Stimulated activated naive CD8-positive, alpha-beta T cell treated with anti-CD3 and anti-CD28 coated beads, Interleukin-15, amount 100 ng/mL, for 72 hours (primary cell): Measurements from ENCODE around the gene KCNIP2.

ENCODE experiments used
- ATAC-seq: fragments of 150-1000 bp; cut with Tn5 transposase; 2 replicates; pipeline ENCODE4 v1.10.0; 2021; ENCODE audit warnings: mild to moderate bottlenecking, moderate library complexity
- DNase-seq, 2 donors: peaks; one replicate each; pipeline ENCODE4 v3.0.0; 2021 to 2022
- H3K27ac Mint-ChIP-seq, 2 donors: one replicate each; pipeline ENCODE4 v1.8.0; 2022; ENCODE audit warnings: mild to moderate bottlenecking in 2 of 2, mixed read lengths in 2 of 2, moderate library complexity in 2 of 2
- H3K27me3 Mint-ChIP-seq: one replicate; pipeline ENCODE4 v1.8.0; 2022; ENCODE audit warnings: mixed read lengths
- H3K4me1 Mint-ChIP-seq: one replicate; pipeline ENCODE4 v1.8.0; 2022; ENCODE audit warnings: mild to moderate bottlenecking, mixed read lengths
- H3K4me3 Mint-ChIP-seq, 2 donors: one replicate each; pipeline ENCODE4 v1.8.0; 2022; ENCODE audit warnings: mild to moderate bottlenecking in 2 of 2, mixed read lengths in 2 of 2, moderate library complexity in 1 of 2
- H3K9me3 Mint-ChIP-seq, 2 donors: one replicate each; pipeline ENCODE4 v1.8.0; 2022; ENCODE audit warnings: mixed read lengths in 2 of 2

The KCNIP2 gene

DNA sequence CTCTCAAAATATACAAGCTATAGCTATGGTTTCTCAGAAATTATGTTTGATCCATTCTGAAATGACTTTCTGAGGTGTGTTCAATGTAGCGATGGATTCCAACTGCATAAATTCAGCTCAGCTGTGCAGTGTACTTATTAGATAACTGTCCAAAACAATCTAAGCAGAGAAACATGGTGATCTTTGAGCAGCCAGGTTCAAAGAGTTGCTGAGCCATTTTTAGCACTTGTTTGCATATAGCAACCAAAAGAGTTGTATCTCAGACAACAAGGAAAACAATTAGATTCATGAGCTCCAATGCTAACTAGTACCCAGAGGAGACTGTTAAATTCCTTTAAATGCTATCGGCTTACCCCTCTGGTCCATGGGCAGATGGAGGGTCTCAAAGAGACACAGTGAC, 15.9 kb upstream of the KCNIP2 start:
- H3K4me3 Mint-ChIP-seq = no peak overlapping the region
- peaks cover 0 to 14% of the 10 kb centered on the region in 2 donors for H3K9me3 Mint-ChIP-seq
- no peaks in the 10 kb centered on the region for H3K27me3 Mint-ChIP-seq
- no peak for DNase-seq
- no peaks in the 10 kb centered on the region for H3K4me1 Mint-ChIP-seq
- ATAC-seq = no peak
- H3K27ac Mint-ChIP-seq = no peak overlapping the region

DNA sequence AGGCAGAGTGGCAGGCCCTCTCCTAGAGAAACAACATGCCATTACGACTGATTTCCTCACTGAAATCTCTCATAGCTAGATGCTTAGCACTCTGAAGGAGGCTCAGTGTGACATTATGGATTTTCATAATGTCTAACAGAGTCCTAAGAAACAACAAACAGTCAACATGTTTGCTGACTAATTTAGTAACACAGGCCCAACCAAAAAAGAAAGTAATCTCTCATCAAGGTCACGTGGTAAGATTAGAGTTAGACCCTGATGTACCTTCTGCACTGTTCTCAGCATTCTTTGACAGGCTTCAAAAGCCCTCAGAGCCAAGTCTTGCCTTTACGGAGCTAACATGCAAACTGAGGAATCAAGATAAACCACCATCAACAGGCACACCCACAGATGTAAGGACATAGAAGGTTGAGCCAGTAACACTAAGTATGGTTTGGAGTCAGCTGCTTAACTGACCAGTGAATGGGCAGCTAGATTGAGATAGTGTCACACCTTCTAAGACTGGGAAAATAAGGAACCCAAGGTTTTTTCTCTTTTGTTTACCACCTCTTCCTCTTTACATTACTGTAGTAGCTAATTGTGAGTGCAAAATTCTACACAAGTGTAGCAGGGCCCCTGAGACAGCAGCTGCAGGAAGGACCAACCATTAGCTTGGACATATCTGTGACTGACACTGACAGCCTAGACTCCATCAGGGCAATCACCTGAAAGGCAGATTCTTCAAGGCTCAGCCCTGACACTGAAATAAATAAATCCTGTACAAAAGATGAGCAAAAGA, 15.3 kb upstream of the KCNIP2 start:
- Mint-ChIP-seq H3K9me3 (peaks cover 0 to 14% of the 10 kb centered on the region in 2 donors), H3K27me3 (no peaks in the 10 kb centered on the region), H3K4me1 (no peaks in the 10 kb centered on the region), H3K27ac (no peak overlapping the region), H3K4me3 (no peak overlapping the region)
- no peak for DNase-seq
- ATAC-seq = peak; percentile 45

DNA sequence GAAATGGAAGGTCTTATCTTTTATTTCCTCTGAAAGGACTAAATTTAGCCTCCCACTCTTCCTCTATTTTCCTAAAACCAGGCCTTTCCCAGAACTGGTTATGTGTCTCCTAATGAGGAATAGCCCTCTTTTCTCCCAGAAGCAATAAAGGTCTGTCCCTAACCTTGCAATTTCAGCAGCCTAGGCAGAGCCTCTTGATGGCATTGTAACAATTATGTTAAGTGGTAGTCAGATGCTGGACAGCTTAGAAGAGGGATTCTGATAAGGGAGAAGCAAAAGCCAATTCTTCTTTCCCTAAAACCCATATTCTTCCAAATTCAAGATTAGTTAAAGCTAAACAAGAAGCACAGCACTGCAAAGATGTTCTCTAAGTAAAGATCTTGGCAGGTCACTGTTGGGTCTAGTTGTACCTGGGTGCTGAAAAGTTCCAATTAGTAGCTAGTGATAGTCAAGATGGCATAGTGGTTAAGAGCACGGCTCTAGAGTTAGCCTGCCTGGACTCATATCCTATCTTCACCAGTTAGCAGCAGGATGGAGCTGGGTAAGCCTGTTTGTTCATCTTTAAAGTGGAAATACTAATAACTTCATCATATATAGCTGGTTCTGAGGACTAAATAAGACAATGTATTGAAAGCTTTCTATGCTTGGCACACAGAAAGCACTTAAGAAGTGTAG, 14.3 kb upstream of the KCNIP2 start:
- H3K4me3 Mint-ChIP-seq = no peak overlapping the region
- H3K27me3 Mint-ChIP-seq = no peaks in the 10 kb centered on the region
- no peak for ATAC-seq
- peaks cover 0 to 14% of the 10 kb centered on the region in 2 donors for H3K9me3 Mint-ChIP-seq
- H3K27ac Mint-ChIP-seq = no peak overlapping the region
- DNase-seq = no peak
- H3K4me1 Mint-ChIP-seq = no peaks in the 10 kb centered on the region

DNA sequence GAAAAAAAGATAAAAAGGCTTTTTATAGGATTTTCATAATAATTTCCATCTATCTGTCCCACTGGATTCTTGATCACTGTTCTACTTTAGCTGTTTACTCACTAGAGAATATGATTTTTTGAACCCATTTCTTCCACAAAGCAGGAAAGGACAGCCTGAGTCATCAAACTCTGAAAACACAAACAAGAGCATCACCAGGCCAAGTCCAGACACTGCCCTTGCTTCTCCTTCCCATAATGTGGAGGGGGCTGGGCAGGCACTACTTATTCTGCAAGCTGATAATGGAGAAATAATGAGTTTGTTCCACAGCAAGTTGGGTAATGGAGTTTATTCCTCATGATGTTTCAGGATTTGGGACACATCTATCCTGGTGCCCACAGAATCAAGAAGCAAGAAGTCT, 13.0 kb upstream of the KCNIP2 start:
- H3K4me1 Mint-ChIP-seq = no peaks in the 10 kb centered on the region
- H3K4me3 Mint-ChIP-seq = no peak overlapping the region
- no peaks in the 10 kb centered on the region for H3K27me3 Mint-ChIP-seq
- no peak for DNase-seq
- no peak overlapping the region for H3K27ac Mint-ChIP-seq
- H3K9me3 Mint-ChIP-seq = peaks cover 0 to 14% of the 10 kb centered on the region in 2 donors
- no peak for ATAC-seq

DNA sequence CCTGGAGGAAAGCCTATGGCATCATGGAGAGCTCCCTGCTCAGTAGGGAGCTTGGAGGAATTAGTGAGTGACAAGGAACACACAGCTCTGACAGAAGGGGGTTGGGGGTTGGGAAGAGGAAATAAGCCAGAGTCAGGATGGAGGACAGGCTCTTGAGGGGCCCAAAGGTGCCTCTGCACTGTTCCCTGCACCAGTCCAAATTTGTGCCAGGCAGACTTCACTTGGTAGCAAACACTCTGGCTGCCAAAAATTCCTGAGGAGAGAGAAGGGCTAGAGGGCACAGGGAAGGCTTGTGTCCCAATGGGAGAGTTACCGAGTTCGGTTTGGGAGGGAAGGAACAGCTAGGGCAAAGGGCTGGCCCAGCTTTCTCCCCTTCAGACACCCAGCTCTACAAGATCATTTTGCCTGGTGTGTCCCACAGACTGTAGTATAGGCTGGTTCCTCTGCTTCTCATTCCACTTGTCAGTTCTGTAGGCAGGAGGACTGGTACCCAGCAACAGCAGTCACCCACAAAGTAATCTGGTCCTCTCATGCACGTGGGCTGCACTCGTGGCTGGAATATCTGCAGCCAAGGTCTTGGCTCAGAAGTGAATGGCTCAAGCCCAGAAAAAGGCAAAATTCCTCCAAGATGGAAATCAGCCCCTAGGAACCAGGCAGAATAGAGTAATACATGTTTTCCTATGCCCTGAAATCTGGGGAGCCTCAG, 8.0 kb upstream of the KCNIP2 start:
- H3K4me1 Mint-ChIP-seq = no peaks in the 10 kb centered on the region

DNA sequence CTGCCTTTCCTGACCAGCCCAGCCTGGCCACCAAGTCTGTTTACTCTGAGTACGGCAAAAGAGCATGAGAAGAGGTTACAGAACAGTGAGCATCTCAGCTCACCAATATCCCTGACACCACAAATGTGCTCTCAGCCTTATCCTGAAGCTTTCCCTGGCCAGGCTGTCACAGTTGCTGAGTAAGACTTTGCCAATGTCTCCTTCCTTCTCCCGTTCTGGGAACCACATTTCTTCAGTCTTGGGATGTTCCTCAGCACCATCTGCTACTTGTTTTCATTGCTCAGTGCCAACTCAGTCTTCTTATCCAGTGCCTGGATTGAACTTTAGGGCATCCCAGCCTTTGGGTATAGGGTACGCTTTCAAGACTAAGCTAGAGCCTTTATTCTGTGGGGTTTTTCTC, 7.1 kb upstream of the KCNIP2 start:
- Mint-ChIP-seq H3K9me3 (no peaks in the 10 kb centered on the region), H3K4me3 (no peak overlapping the region), H3K27ac (no peak overlapping the region), H3K4me1 (no peaks in the 10 kb centered on the region), H3K27me3 (no peaks in the 10 kb centered on the region)
- DNase-seq = no peak
- ATAC-seq = no peak

More for the DNA sequence above, 8.0 kb upstream of the KCNIP2 start:
- Mint-ChIP-seq H3K4me3 (no peak overlapping the region), H3K9me3 (no peaks in the 10 kb centered on the region), H3K27me3 (no peaks in the 10 kb centered on the region), H3K27ac (peak overlapping the region in 1 of 2 donors; percentile 29)
- DNase-seq (no peak), ATAC-seq (no peak)

DNA sequence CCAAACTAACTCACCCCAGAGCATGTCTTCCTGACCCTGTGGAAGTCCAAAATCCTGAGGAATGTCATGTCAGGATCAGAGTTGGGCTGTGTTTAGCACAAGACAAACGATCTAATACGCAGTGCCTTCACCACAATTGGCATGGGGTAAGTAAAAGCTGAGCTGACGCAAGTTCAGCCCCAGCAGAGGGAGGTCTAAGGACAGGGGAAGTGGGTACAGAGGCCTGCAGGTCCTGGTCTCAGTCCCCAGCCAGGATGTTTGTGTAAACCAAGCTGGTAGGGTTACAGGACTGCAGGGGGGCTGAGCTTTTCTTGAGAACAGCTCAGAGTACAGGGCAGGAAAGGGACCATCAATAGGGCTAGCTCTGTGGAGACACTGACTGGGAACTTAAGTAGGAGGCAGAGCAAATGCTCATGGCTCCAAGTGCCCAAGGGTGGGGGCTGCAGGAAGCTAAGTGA, 5.3 kb upstream of the KCNIP2 start:
- ATAC-seq (no peak), DNase-seq (no peak)
- Mint-ChIP-seq H3K9me3 (no peaks in the 10 kb centered on the region), H3K4me1 (peaks cover 12% of the 10 kb centered on the region), H3K27ac (no peak overlapping the region), H3K27me3 (peaks cover 14% of the 10 kb centered on the region), H3K4me3 (no peak overlapping the region)

DNA sequence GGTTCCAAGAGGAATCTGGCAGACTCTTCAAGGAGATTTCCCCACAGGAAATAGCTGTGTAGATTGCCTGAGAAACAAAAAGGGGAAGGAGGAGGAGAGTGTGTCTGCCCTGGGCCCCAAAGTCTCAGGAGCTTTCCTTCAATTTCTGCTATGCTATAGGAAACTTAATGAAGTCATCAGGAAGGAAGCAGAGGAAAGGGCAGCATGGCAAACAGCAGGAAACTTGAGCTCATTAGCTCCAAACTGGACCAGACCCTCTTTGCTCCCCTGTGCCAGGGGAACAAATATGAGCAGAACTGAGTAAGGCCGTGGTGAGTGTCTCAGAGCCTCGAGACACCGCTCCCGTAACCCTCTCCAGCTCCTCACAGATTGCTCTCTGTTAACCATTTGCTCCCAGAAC, 4.8 kb upstream of the KCNIP2 start:
- H3K9me3 Mint-ChIP-seq = no peaks in the 10 kb centered on the region
- no peak for DNase-seq
- H3K27ac Mint-ChIP-seq = peak overlapping the region in 1 of 2 donors; percentile 60

DNA sequence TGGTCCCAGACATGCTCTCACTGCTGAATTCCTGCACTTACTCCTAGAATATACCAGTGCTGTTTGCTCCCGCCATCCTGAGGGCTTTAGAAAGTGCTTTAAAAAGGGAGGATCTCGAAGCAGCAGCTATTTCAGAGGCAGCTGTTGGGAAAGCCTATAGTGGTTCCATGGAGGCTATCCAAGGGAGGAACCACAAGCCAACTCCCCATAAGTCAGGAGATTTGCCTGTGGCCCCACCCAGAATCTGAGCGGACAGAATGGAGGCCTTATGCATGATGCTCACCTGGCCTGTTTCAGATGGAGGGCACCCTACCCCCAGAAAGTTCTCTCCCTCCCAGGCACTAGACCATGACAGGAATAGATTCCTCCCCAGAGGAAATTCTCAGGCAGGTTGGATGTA, 2.3 kb upstream of the KCNIP2 start:
- Mint-ChIP-seq H3K4me1 (peaks cover 42% of the 10 kb centered on the region), H3K9me3 (no peaks in the 10 kb centered on the region), H3K4me3 (no peak overlapping the region), H3K27me3 (peaks cover 38% of the 10 kb centered on the region), H3K27ac (no peak overlapping the region)
- no peak for DNase-seq
- ATAC-seq = no peak

More for the DNA sequence above, 4.8 kb upstream of the KCNIP2 start:
- H3K4me3 Mint-ChIP-seq = no peak overlapping the region
- peaks cover 15% of the 10 kb centered on the region for H3K27me3 Mint-ChIP-seq
- H3K4me1 Mint-ChIP-seq = peaks cover 17% of the 10 kb centered on the region
- ATAC-seq = no peak

DNA sequence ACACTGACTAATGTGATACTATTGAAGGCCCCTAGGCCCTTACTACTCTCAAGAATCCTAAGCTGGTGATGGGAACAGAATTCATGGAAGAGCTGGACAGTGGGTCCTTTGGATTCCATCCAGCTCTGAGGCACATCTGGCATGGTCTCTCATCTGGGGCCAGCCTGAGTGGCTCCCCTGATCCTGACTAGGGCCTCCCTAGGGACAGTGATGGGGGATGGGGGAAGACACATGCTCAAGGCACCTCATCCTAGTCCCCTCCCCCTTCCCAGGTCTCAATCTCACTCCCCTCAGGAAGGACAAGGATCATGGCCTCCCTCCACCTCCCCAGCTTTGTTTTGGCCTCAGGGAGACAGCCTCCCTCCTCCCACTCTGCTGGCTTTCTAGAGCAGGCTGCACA, 1.8 kb downstream of the KCNIP2 start:
- H3K4me1 Mint-ChIP-seq = peaks cover 60% of the 10 kb centered on the region
- ATAC-seq (no peak), DNase-seq (no peak)

DNA sequence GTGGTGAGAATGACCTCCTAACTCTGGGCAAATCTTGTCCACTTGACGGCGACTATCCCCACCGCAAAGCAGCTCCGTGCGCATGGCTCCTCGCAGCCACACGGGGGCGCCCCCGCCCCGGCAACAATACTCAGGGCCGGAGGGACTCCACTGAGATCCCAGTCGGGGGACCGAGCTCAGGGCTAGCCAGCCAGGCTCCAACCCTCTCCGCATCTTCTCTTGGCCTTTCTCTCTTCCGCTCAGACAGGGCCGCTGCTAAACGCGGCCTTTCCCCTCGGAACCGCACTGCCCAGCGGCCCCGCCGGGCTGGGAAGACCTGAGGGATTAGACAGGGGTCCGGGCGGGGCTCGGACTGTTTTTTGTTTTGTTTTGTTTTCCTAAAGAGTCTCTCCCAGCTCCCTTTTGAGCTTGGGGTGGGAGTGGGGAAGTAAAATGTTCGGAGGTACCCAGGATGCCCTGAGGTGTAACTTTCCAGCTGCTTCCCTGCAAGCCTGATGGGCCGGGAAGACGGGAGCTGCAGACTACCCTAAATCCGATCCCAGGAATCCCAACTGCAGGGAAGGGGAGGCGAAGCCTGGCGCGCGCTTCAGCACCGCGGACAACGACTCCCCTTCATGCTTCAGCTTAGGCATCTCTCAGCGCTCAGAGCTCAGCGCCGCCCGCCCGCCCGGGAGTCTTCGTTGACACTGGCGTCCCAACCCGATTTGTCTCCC, 2.7 kb downstream of the KCNIP2 start:
- Mint-ChIP-seq H3K4me1 (peaks cover 63% of the 10 kb centered on the region), H3K27me3 (peaks cover 45% of the 10 kb centered on the region), H3K9me3 (no peaks in the 10 kb centered on the region), H3K4me3 (peak overlapping the region; percentile 86 to 90), H3K27ac (peak overlapping the region; percentile 50 to 66)
- ATAC-seq (peak; percentile 82), DNase-seq (peak; percentile 83 to 84)

More for the DNA sequence above, 1.8 kb downstream of the KCNIP2 start:
- peaks cover 45% of the 10 kb centered on the region for H3K27me3 Mint-ChIP-seq
- peak overlapping the region in 1 of 2 donors; percentile 24 for H3K4me3 Mint-ChIP-seq
- H3K27ac Mint-ChIP-seq = no peak overlapping the region
- H3K9me3 Mint-ChIP-seq = no peaks in the 10 kb centered on the region

DNA sequence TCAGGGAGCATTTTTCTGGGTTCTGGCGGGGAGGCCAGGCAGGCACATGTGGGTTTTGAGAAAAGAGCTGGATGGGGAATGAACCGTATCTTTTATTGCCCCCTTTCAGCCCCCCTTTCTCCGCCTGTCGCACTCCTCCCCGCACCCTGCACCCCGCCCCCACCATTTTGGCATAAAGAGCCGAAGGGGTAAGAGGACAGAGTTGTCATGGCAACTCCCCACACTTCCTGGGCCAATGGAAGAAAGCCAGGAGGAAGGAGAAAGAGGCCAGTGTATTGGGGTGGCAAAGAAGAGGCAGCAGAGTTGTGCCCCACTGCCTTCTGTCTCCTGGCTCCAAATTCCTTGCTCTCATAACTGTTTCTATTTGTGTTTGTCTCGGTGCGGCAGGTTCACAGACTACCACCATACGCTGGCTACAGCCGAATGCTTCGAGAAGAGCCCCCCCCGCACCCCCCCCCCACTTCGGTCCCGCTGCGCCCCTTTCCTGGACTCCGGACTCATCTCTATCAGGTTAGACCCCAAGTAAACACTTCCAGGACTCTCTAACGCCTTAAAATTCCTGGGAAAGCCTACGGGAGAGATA, 3.4 kb downstream of the KCNIP2 start:
- no peaks in the 10 kb centered on the region for H3K9me3 Mint-ChIP-seq
- H3K4me1 Mint-ChIP-seq = peaks cover 70% of the 10 kb centered on the region
- H3K4me3 Mint-ChIP-seq = peak overlapping the region; percentile 86 to 90
- ATAC-seq (peak; percentile 10), DNase-seq (no peak)
- peaks cover 44% of the 10 kb centered on the region for H3K27me3 Mint-ChIP-seq
- peak overlapping the region; percentile 66 to 89 for H3K27ac Mint-ChIP-seq

DNA sequence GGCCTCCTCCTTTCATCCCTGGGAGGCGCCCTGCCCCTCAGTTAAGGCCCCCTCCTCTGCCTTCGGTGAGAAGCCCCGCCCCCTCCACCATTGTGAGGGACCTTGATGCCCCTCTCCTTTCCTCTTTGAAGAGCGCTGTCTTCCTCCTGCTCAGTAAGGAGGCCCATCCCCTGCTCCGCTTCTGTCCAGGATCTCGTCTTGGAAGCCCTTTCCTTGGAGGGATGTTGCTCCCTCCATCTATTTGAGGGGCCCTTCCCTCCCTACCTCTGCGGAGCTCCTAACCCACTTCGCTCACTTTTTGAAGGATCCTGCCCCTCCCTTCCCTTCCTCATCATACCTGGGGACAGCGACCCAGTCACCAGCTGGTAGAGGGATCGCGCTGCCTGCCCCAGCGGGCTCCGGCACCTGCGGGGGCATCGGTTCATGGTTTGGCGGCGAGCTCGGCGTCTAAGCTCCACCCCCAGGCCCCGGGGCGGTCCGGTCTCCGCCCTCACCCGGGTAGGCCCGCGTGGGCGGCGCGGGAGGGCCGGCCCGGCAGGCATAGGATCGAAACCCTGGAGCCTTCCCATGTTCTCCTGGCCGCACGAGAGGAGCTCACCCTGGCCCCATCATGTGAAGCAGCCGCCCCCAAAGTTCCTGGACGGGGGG, 4.1 kb downstream of the KCNIP2 start:
- DNase-seq = peak; percentile 58 to 59
- ATAC-seq = peak; percentile 31
- peaks cover 70% of the 10 kb centered on the region for H3K4me1 Mint-ChIP-seq
- peak overlapping the region in 1 of 2 donors; percentile 54 for H3K27ac Mint-ChIP-seq
- peaks cover 37% of the 10 kb centered on the region for H3K27me3 Mint-ChIP-seq
- H3K4me3 Mint-ChIP-seq = peak overlapping the region; percentile 59 to 90
- H3K9me3 Mint-ChIP-seq = no peaks in the 10 kb centered on the region

DNA sequence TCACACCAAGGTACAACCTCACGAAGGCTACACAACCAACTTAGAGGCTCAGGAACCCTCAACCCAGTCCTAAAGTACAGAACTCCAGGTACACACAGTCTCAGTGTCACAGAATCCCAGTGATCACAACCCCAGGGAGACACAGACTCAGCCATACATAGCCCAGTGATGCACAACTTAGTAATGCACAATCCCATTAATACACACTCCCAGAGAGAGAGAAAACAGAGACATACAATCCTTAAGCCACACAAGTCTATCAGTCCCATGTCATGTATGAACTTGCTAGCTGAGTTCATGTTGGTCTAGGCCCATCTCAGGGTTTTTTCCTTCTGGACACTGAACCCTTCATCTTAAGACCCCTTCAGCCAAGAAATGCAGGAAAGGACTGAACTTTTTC, 4.6 kb downstream of the KCNIP2 start:
- Mint-ChIP-seq H3K4me3 (peak overlapping the region; percentile 59 to 90), H3K27me3 (peaks cover 32% of the 10 kb centered on the region), H3K4me1 (peaks cover 70% of the 10 kb centered on the region), H3K9me3 (no peaks in the 10 kb centered on the region), H3K27ac (no peak overlapping the region)
- no peak for DNase-seq
- ATAC-seq = no peak
